Measurements from ENCODE around the gene STOML1.

DNA sequence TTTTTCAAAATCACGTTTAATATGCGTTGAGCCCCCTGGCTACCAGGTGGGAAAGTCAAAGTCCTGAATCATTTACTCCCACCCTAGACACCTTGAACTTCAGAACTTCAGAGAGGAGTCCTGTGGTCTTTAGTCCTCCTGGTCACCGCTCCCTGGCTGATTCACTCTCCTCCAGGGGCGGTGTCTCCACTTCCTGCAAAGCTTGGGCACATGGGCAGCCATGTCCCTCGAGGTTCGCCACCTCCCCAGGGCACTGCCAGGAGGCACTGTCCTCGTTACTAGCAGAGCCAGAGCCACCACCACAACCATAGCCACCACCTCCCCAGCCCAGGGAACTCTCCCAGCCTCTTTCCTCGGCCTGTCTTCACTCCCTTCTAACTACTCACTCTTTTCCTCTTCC, 34.8 kb downstream of the STOML1 start:
- TF ChIP-seq LARP7 (IDR thresholded peaks at IDR 0.05): no peak
- no peak for TF ChIP-seq TCF3 (IDR thresholded peaks at IDR 0.05; ENCODE audit: borderline replicate concordance, insufficient read depth, low read depth, low read length)
- TF ChIP-seq, protein P1, sequence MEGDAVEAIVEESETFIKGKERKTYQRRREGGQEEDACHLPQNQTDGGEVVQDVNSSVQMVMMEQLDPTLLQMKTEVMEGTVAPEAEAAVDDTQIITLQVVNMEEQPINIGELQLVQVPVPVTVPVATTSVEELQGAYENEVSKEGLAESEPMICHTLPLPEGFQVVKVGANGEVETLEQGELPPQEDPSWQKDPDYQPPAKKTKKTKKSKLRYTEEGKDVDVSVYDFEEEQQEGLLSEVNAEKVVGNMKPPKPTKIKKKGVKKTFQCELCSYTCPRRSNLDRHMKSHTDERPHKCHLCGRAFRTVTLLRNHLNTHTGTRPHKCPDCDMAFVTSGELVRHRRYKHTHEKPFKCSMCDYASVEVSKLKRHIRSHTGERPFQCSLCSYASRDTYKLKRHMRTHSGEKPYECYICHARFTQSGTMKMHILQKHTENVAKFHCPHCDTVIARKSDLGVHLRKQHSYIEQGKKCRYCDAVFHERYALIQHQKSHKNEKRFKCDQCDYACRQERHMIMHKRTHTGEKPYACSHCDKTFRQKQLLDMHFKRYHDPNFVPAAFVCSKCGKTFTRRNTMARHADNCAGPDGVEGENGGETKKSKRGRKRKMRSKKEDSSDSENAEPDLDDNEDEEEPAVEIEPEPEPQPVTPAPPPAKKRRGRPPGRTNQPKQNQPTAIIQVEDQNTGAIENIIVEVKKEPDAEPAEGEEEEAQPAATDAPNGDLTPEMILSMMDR (IDR thresholded peaks at IDR 0.05 in 2 of 3, conservative IDR thresholded peaks at IDR 0.05 in 1 of 3; ENCODE audit: control insufficient read depth in 2 of 3, extremely low read depth in 1 of 3, insufficient read depth in 1 of 3, low read depth in 3 of 3, low read length in 3 of 3): no peak
- no peak for TF ChIP-seq POLR2AphosphoS5 (IDR thresholded peaks at IDR 0.05; ENCODE audit: low read length)
- TF ChIP-seq, protein P2, sequence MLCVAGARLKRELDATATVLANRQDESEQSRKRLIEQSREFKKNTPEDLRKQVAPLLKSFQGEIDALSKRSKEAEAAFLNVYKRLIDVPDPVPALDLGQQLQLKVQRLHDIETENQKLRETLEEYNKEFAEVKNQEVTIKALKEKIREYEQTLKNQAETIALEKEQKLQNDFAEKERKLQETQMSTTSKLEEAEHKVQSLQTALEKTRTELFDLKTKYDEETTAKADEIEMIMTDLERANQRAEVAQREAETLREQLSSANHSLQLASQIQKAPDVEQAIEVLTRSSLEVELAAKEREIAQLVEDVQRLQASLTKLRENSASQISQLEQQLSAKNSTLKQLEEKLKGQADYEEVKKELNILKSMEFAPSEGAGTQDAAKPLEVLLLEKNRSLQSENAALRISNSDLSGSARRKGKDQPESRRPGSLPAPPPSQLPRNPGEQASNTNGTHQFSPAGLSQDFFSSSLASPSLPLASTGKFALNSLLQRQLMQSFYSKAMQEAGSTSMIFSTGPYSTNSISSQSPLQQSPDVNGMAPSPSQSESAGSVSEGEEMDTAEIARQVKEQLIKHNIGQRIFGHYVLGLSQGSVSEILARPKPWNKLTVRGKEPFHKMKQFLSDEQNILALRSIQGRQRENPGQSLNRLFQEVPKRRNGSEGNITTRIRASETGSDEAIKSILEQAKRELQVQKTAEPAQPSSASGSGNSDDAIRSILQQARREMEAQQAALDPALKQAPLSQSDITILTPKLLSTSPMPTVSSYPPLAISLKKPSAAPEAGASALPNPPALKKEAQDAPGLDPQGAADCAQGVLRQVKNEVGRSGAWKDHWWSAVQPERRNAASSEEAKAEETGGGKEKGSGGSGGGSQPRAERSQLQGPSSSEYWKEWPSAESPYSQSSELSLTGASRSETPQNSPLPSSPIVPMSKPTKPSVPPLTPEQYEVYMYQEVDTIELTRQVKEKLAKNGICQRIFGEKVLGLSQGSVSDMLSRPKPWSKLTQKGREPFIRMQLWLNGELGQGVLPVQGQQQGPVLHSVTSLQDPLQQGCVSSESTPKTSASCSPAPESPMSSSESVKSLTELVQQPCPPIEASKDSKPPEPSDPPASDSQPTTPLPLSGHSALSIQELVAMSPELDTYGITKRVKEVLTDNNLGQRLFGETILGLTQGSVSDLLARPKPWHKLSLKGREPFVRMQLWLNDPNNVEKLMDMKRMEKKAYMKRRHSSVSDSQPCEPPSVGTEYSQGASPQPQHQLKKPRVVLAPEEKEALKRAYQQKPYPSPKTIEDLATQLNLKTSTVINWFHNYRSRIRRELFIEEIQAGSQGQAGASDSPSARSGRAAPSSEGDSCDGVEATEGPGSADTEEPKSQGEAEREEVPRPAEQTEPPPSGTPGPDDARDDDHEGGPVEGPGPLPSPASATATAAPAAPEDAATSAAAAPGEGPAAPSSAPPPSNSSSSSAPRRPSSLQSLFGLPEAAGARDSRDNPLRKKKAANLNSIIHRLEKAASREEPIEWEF (IDR thresholded peaks at IDR 0.05; ENCODE audit: insufficient replicate concordance, low read depth, low read length): no peak
- TF ChIP-seq POLR2A (IDR thresholded peaks at IDR 0.05; ENCODE audit: low read depth, low read length): no peak
- no peak for TF ChIP-seq POLR2AphosphoS2 (IDR thresholded peaks at IDR 0.05; ENCODE audit: low read depth, low read length)
- no peak for TF ChIP-seq YY1 (IDR thresholded peaks at IDR 0.05; ENCODE audit: low read depth, low read length)
- TF ChIP-seq, protein P3, sequence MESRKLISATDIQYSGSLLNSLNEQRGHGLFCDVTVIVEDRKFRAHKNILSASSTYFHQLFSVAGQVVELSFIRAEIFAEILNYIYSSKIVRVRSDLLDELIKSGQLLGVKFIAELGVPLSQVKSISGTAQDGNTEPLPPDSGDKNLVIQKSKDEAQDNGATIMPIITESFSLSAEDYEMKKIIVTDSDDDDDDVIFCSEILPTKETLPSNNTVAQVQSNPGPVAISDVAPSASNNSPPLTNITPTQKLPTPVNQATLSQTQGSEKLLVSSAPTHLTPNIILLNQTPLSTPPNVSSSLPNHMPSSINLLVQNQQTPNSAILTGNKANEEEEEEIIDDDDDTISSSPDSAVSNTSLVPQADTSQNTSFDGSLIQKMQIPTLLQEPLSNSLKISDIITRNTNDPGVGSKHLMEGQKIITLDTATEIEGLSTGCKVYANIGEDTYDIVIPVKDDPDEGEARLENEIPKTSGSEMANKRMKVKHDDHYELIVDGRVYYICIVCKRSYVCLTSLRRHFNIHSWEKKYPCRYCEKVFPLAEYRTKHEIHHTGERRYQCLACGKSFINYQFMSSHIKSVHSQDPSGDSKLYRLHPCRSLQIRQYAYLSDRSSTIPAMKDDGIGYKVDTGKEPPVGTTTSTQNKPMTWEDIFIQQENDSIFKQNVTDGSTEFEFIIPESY (IDR thresholded peaks at IDR 0.05): no peak
- TF ChIP-seq STAT3 (IDR thresholded peaks at IDR 0.05; ENCODE audit: low read depth, low read length): no peak
- TF ChIP-seq, protein P4, sequence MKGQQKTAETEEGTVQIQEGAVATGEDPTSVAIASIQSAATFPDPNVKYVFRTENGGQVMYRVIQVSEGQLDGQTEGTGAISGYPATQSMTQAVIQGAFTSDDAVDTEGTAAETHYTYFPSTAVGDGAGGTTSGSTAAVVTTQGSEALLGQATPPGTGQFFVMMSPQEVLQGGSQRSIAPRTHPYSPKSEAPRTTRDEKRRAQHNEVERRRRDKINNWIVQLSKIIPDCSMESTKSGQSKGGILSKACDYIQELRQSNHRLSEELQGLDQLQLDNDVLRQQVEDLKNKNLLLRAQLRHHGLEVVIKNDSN (IDR thresholded peaks at IDR 0.05; ENCODE audit: borderline replicate concordance, extremely low read length, insufficient read depth, low read depth, low read length): no peak
- no peak for TF ChIP-seq EZH2 (IDR thresholded peaks at IDR 0.05; ENCODE audit: borderline replicate concordance, control insufficient read depth, low read depth, low read length)
- TF ChIP-seq, protein P5, sequence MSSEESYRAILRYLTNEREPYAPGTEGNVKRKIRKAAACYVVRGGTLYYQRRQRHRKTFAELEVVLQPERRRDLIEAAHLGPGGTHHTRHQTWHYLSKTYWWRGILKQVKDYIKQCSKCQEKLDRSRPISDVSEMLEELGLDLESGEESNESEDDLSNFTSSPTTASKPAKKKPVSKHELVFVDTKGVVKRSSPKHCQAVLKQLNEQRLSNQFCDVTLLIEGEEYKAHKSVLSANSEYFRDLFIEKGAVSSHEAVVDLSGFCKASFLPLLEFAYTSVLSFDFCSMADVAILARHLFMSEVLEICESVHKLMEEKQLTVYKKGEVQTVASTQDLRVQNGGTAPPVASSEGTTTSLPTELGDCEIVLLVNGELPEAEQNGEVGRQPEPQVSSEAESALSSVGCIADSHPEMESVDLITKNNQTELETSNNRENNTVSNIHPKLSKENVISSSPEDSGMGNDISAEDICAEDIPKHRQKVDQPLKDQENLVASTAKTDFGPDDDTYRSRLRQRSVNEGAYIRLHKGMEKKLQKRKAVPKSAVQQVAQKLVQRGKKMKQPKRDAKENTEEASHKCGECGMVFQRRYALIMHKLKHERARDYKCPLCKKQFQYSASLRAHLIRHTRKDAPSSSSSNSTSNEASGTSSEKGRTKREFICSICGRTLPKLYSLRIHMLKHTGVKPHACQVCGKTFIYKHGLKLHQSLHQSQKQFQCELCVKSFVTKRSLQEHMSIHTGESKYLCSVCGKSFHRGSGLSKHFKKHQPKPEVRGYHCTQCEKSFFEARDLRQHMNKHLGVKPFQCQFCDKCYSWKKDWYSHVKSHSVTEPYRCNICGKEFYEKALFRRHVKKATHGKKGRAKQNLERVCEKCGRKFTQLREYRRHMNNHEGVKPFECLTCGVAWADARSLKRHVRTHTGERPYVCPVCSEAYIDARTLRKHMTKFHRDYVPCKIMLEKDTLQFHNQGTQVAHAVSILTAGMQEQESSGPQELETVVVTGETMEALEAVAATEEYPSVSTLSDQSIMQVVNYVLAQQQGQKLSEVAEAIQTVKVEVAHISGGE (CRISPR knock-in tag; IDR thresholded peaks at IDR 0.05): no peak
- TF ChIP-seq, protein P6, sequence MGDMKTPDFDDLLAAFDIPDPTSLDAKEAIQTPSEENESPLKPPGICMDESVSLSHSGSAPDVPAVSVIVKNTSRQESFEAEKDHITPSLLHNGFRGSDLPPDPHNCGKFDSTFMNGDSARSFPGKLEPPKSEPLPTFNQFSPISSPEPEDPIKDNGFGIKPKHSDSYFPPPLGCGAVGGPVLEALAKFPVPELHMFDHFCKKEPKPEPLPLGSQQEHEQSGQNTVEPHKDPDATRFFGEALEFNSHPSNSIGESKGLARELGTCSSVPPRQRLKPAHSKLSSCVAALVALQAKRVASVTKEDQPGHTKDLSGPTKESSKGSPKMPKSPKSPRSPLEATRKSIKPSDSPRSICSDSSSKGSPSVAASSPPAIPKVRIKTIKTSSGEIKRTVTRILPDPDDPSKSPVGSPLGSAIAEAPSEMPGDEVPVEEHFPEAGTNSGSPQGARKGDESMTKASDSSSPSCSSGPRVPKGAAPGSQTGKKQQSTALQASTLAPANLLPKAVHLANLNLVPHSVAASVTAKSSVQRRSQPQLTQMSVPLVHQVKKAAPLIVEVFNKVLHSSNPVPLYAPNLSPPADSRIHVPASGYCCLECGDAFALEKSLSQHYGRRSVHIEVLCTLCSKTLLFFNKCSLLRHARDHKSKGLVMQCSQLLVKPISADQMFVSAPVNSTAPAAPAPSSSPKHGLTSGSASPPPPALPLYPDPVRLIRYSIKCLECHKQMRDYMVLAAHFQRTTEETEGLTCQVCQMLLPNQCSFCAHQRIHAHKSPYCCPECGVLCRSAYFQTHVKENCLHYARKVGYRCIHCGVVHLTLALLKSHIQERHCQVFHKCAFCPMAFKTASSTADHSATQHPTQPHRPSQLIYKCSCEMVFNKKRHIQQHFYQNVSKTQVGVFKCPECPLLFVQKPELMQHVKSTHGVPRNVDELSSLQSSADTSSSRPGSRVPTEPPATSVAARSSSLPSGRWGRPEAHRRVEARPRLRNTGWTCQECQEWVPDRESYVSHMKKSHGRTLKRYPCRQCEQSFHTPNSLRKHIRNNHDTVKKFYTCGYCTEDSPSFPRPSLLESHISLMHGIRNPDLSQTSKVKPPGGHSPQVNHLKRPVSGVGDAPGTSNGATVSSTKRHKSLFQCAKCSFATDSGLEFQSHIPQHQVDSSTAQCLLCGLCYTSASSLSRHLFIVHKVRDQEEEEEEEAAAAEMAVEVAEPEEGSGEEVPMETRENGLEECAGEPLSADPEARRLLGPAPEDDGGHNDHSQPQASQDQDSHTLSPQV (IDR thresholded peaks at IDR 0.05): no peak
